Activated naive CD8-positive, alpha-beta T cell treated with anti-CD3 and anti-CD28 coated beads, Interleukin-2, amount 50 U/mL, for 24 hours (primary cell): ENCODE measurements around the gene DCP1A.

Source experiments
- ATAC-seq: fragments of 150-1000 bp; cut with Tn5 transposase; one replicate; pipeline ENCODE4 v1.10.0; 2021
- DNase-seq: peaks from one replicate; pipeline ENCODE4 v3.0.0; 2021
- H3K27ac Mint-ChIP-seq: one replicate; pipeline ENCODE4 v1.8.0; 2021; ENCODE audit warnings: mild to moderate bottlenecking, mixed read lengths
- H3K27me3 Mint-ChIP-seq: one replicate; pipeline ENCODE4 v1.8.0; 2021; ENCODE audit warnings: mixed read lengths
- H3K36me3 Mint-ChIP-seq: one replicate; pipeline ENCODE4 v1.8.0; 2021; ENCODE audit warnings: low read depth, mixed read lengths
- H3K4me1 Mint-ChIP-seq: one replicate; pipeline ENCODE4 v1.8.0; 2021; ENCODE audit warnings: mixed read lengths
- H3K4me3 Mint-ChIP-seq: one replicate; pipeline ENCODE4 v1.8.0; 2021; ENCODE audit warnings: mild to moderate bottlenecking, moderate library complexity, mixed read lengths
- H3K9me3 Mint-ChIP-seq: one replicate; pipeline ENCODE4 v1.8.0; 2021; ENCODE audit warnings: mixed read lengths

Gene DCP1A

GRCh38 chr3:53267766-53268165 is 79.6 kb downstream of the DCP1A start:
- H3K36me3 Mint-ChIP-seq, result no peaks in the 10 kb centered on the region

DNA sequence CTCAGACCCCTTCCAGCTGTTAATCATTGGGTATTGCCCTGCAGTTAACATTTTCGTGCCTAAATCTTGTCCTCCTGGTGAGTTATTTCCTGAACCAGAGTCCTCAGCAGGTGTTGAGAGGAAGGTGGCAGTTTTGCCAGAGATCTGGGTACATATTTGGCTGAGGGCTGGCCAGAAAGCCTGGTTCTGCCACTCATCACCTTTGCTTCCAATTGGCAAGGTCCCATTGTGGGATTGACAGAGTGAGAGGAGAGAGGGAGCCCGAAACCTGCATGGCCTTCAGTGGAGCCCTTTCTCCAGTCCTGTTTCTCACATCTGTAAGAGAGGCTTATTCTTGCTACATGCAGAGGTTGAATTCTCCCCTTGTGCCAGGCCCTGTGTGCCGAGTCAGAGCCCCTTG is 82.6 kb downstream of the DCP1A start:
- no peaks in the 10 kb centered on the region for H3K9me3 Mint-ChIP-seq
- no peaks in the 10 kb centered on the region for H3K36me3 Mint-ChIP-seq
- H3K4me1 Mint-ChIP-seq, result peaks cover 2% of the 10 kb centered on the region
- no peak for DNase-seq
- H3K27me3 Mint-ChIP-seq, result peaks cover 1% of the 10 kb centered on the region
- H3K4me3 Mint-ChIP-seq, result no peak overlapping the region
- no peak overlapping the region for H3K27ac Mint-ChIP-seq
- no peak for ATAC-seq

More at GRCh38 chr3:53267766-53268165, 79.6 kb downstream of the DCP1A start:
- ATAC-seq, result no peak
- H3K27ac Mint-ChIP-seq, result no peak overlapping the region
- H3K4me3 Mint-ChIP-seq, result no peak overlapping the region
- no peak for DNase-seq
- H3K27me3 Mint-ChIP-seq, result peaks cover 3% of the 10 kb centered on the region
- peaks cover 12% of the 10 kb centered on the region for H3K4me1 Mint-ChIP-seq
- no peaks in the 10 kb centered on the region for H3K9me3 Mint-ChIP-seq

- Mint-ChIP-seq H3K9me3 (no peaks in the 10 kb centered on the region), H3K4me1 (no peaks in the 10 kb centered on the region), H3K4me3 (no peak overlapping the region), H3K27me3 (peaks cover 1% of the 10 kb centered on the region), H3K36me3 (no peaks in the 10 kb centered on the region), H3K27ac (no peak overlapping the region)
- ATAC-seq, result no peak
- no peak for DNase-seq
Observed at GRCh38 chr3:53263907-53264306, 83.4 kb downstream of the DCP1A start.

DNA sequence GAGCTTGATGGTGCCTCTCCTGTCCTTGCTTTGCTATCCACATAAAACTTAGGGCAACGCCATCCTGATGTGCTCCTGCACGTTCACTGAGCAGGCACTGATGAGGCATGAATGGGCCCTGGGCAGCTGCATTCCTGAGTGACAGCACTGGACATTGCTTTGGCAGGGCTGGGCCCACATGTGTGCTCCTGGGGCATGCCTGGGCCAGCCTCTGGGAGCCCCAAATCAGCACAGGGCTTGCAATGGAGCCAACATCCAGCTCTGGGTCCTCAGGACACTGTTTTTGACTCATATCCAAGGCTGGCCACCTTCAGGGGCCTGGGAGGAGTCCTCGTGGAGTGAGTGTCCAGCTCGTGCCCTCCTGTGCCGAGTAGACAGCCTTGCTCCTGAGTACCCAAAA is 85.6 kb downstream of the DCP1A start:
- DNase-seq, result no peak
- H3K9me3 Mint-ChIP-seq, result no peaks in the 10 kb centered on the region

GRCh38 chr3:53260286-53260785 is 87.0 kb downstream of the DCP1A start:
- Mint-ChIP-seq H3K27me3 (peaks cover 1% of the 10 kb centered on the region), H3K4me1 (peaks cover 2% of the 10 kb centered on the region), H3K36me3 (no peaks in the 10 kb centered on the region), H3K9me3 (no peaks in the 10 kb centered on the region), H3K4me3 (no peak overlapping the region), H3K27ac (no peak overlapping the region)
- DNase-seq, result no peak
- ATAC-seq, result no peak

More for the DNA sequence above, 85.6 kb downstream of the DCP1A start:
- H3K36me3 Mint-ChIP-seq, result no peaks in the 10 kb centered on the region
- no peak for ATAC-seq
- H3K27ac Mint-ChIP-seq, result no peak overlapping the region
- H3K27me3 Mint-ChIP-seq, result peaks cover 1% of the 10 kb centered on the region
- H3K4me3 Mint-ChIP-seq, result no peak overlapping the region
- H3K4me1 Mint-ChIP-seq, result no peaks in the 10 kb centered on the region

GRCh38 chr3:53259427-53260259 is 87.7 kb downstream of the DCP1A start:
- no peak for DNase-seq
- no peak overlapping the region for H3K4me3 Mint-ChIP-seq
- no peaks in the 10 kb centered on the region for H3K9me3 Mint-ChIP-seq
- H3K4me1 Mint-ChIP-seq, result peaks cover 2% of the 10 kb centered on the region
- peaks cover 1% of the 10 kb centered on the region for H3K27me3 Mint-ChIP-seq
- no peak for ATAC-seq
- H3K36me3 Mint-ChIP-seq, result peaks cover 4% of the 10 kb centered on the region
- H3K27ac Mint-ChIP-seq, result no peak overlapping the region

- H3K4me1 Mint-ChIP-seq, result peaks cover 10% of the 10 kb centered on the region
- H3K27me3 Mint-ChIP-seq, result no peaks in the 10 kb centered on the region
- H3K27ac Mint-ChIP-seq, result no peak overlapping the region
- H3K9me3 Mint-ChIP-seq, result no peaks in the 10 kb centered on the region
- H3K36me3 Mint-ChIP-seq, result peaks cover 12% of the 10 kb centered on the region
- DNase-seq (no peak), ATAC-seq (no peak)
- no peak overlapping the region for H3K4me3 Mint-ChIP-seq
Observed at GRCh38 chr3:53258600-53259426, 88.5 kb downstream of the DCP1A start.

GRCh38 chr3:53257465-53257864 is 89.9 kb downstream of the DCP1A start:
- no peaks in the 10 kb centered on the region for H3K9me3 Mint-ChIP-seq
- no peak for ATAC-seq
- H3K27ac Mint-ChIP-seq, result no peak overlapping the region
- DNase-seq, result no peak
- no peak overlapping the region for H3K4me3 Mint-ChIP-seq
- H3K36me3 Mint-ChIP-seq, result peaks cover 21% of the 10 kb centered on the region
- H3K27me3 Mint-ChIP-seq, result no peaks in the 10 kb centered on the region
- peaks cover 23% of the 10 kb centered on the region for H3K4me1 Mint-ChIP-seq

GRCh38 chr3:53256704-53257055 is 90.7 kb downstream of the DCP1A start:
- Mint-ChIP-seq H3K4me3 (peak overlapping the region; percentile 91), H3K27ac (no peak overlapping the region), H3K9me3 (no peaks in the 10 kb centered on the region), H3K27me3 (no peaks in the 10 kb centered on the region), H3K4me1 (peaks cover 29% of the 10 kb centered on the region), H3K36me3 (peaks cover 25% of the 10 kb centered on the region)
- ATAC-seq (no peak), DNase-seq (no peak)

- peaks cover 25% of the 10 kb centered on the region for H3K36me3 Mint-ChIP-seq
- no peaks in the 10 kb centered on the region for H3K27me3 Mint-ChIP-seq
- peak within 1 kb of the TSS; percentile 91 for H3K4me3 Mint-ChIP-seq
- DNase-seq (peak; percentile 84), ATAC-seq (peak; percentile 78)
- peak within 1 kb of the TSS; percentile 88 for H3K27ac Mint-ChIP-seq
- peaks cover 35% of the 10 kb centered on the region for H3K4me1 Mint-ChIP-seq
- H3K9me3 Mint-ChIP-seq, result no peaks in the 10 kb centered on the region
Observed at GRCh38 chr3:53255775-53256703, 91.3 kb downstream of the DCP1A start, which contains the start of gene TKT. Gene TKT, minus strand, starts transcription at chr3:53256022. Its CDS starts 80 bp downstream, at chr3:53255942.

DNA sequence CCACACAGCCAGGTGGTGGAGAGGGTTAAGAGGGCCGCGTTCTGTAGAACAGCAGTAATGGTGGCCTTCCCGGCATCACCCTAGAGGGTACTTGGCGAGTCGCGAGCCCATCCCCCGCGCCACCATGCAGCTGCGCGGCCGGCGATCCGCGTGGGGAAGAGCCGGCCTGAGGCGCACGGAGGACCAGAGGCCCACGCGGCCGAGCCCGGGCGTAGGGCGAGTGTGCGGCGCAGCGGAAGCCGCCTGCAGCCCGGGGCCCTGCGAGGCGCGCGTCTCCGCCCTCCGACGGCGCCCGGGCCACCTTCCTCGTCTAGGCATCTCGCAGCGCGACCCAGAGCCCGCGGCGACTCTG is 91.9 kb downstream of the DCP1A start:
- ATAC-seq, result peak; percentile 50
- DNase-seq, result peak; percentile 53
- peak overlapping the region; percentile 91 for H3K4me3 Mint-ChIP-seq
- H3K27ac Mint-ChIP-seq, result peak overlapping the region; percentile 88
- H3K4me1 Mint-ChIP-seq, result peaks cover 41% of the 10 kb centered on the region
- no peaks in the 10 kb centered on the region for H3K9me3 Mint-ChIP-seq
- no peaks in the 10 kb centered on the region for H3K27me3 Mint-ChIP-seq
- H3K36me3 Mint-ChIP-seq, result peaks cover 25% of the 10 kb centered on the region

GRCh38 chr3:53254509-53255422 is 92.6 kb downstream of the DCP1A start:
- H3K4me1 Mint-ChIP-seq, result peaks cover 45% of the 10 kb centered on the region
- peak overlapping the region; percentile 91 for H3K4me3 Mint-ChIP-seq
- peak; percentile 65 for DNase-seq
- peaks cover 25% of the 10 kb centered on the region for H3K36me3 Mint-ChIP-seq
- no peaks in the 10 kb centered on the region for H3K27me3 Mint-ChIP-seq
- ATAC-seq, result peak; percentile 61
- H3K9me3 Mint-ChIP-seq, result no peaks in the 10 kb centered on the region
- peak overlapping the region; percentile 88 for H3K27ac Mint-ChIP-seq
